ENCODE results near the gene ZNF195.
"Not testable (repeated sequence)": the region's sequence is repeated elsewhere in the genome, so short reads cannot be mapped to it uniquely, and the experiment has no call there.

ZNF195 gene

DNA sequence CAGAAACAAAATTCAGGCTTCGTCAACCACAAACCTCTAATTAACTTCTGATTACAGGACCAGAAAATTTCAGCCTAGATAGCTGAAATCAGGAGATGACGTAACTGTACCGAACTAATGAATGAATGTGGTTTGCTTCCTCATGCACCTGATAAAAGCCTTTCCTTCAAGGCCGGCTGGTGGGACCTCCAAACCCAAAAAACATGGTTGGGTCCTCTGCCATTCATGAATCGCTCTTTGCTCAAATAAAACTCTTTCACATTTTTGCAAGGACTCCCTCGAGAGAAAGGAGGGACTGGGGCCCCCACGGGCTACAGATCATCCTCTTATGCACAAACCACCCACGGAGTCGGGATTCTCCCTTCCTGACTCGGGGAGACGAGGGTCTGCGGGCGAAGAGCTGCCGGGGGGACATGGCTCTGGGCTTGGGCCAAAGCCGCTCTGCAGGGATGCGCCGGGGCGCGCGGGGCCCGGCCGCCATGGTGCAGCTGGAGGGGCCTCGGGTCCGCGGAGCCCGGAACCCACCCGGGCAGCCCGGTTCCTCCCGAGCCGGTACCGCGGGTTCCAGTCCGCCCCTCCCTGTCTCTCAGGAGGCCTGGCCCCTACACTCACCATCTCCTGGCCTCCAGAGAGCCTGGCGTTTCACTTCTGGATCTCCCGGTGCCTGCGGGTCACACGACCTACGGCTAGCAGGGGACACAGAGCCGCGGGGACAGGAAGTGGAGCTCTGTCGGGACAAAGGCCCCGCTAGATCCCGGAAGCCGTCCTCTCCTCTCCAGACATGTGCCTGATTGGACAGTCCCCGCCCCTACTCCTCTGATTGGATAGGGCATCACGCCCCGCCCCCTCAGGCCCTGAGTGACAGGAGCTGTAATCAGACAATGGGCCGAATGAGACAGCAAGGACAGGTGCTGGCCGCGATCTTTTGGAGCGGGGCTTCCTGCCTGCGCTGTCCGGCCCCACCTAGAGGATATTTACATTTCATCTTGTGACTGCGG, at the start of gene ZNF195:
Gene ZNF195 (minus strand): TSS at position 721 of the 998 bp plus-strand sequence. CDS start 106 bp downstream, at position 615.
- peak; percentile 97 for DNase-seq

DNA sequence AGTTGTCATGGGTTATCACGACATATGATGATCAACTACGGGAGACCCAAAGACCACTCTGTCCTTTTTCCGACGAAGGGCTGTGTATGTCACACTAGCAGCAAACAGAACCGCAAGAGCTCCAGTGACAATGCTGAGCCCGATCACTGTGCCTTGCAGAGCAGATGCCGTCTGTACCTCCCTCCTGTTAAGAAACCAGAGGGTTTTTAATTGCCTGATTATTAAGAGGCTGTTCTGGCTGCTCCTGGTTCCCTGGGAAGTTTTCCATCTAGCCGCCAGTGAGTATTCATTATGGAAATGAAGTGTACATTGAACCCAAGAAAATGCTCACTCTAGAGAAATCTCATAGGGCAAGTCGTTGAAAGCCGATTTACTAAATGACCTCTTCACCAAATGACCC, 49.1 kb upstream of the ZNF195 start:
- not testable (repeated sequence) for DNase-seq

DNA sequence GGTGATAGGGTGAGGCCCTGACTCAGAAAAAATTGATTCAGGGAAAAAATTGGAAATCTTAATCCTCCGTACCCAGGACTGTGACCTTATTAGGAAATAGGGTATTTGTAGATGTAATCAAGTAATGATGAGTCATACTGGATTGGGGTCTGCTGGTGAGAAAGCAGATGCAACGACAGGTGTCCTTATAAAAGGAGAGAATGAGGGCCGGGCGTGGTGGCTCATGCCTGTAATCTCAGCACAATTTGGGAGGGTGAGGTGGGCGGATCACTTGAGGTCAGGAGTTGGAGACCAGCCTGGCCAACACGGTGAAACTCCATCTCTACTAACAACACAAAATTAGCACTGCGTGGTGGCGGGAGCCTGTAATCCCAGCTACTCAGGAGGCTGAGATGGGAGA, 47.6 kb upstream of the ZNF195 start:
- DNase-seq = peak; percentile 16

DNA sequence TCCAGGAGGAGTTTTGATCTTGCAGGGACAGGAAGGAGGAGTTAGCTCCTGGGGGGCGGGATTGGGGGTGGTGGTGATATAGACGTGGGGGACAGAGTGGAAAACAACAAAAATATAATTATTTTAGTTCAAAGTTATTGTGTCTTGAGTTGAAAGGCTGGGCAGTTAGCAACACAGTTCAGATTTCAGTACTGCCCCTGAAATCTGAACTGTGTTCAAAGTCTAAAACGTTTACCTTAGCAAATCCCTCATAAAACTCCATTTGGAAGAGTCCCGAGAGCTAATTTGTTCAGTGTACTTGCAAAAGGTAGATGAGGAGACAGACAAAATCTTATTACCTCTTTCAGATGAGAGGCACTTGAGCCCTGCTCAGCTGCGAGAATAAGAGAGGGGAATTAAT, 45.0 kb upstream of the ZNF195 start:
- not testable (repeated sequence) for DNase-seq

DNA sequence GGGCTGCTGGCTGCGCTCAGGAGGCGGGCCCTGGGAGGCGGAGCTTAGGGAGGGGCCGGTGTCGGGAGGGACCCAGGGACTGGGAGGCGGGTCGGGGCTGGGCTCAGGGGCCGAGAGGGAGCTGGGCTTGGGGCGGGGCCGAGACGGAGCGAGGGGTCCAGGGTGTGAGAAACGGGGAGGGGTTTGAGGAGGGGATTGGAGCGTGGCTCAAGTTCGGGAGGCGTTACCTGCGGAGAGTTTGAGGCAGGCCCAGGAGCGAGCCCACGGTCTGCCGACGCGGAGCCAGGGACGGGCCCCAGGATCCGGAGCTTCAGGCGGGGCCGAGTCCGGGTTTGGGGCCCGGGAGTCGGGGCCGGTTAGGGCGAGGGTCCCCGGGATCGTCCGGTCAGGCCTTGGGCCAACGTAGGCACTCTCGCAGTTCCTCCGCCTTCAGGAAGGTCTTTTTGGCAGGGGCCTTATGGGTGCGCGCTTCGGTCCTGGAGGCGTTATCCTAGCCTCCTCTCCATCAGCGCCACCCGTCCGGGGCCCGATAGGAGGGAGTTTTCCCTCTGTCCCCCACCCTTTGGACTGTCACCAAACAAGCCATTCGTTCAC, 44.3 kb upstream of the ZNF195 start:
- DNase-seq = peak; percentile 17

DNA sequence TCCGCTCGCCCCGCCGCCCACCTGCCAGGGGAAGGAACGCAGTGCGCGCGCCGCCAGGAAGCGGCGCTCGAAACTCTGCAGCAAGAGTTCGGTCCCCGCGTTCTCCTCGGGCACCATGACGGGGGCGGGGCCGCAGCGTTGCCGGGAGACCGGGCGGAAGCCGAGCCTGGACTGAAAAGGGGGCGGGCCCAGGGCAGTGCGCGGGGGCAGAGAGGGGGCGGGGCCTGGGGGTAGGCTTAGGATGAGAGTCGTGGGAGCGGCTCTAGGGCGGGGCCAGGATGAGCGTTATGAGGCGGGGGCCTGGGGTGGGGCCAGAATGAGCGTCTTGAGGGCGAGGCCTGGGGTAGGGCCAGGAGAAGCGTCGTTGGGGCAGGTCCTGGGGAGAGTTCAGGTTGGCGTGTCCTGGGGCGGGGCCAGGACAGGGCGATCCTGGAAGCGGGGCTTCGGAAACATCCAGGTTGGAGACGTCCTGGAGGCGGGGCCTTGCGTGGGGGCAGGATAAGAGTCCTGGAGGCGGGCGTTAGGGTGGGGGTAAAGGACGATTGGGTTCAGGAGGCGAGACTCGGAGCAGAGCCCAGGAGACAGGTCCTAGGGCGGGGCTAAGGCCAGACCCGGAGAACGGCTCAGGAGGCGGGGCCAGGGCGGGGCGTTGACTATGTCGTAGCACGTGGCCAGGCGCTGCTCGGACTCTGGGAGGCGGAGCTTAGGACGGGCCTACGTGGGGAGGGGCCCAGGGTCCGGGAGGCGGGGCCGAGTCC, 43.6 kb upstream of the ZNF195 start:
- peak; percentile 98 for DNase-seq

DNA sequence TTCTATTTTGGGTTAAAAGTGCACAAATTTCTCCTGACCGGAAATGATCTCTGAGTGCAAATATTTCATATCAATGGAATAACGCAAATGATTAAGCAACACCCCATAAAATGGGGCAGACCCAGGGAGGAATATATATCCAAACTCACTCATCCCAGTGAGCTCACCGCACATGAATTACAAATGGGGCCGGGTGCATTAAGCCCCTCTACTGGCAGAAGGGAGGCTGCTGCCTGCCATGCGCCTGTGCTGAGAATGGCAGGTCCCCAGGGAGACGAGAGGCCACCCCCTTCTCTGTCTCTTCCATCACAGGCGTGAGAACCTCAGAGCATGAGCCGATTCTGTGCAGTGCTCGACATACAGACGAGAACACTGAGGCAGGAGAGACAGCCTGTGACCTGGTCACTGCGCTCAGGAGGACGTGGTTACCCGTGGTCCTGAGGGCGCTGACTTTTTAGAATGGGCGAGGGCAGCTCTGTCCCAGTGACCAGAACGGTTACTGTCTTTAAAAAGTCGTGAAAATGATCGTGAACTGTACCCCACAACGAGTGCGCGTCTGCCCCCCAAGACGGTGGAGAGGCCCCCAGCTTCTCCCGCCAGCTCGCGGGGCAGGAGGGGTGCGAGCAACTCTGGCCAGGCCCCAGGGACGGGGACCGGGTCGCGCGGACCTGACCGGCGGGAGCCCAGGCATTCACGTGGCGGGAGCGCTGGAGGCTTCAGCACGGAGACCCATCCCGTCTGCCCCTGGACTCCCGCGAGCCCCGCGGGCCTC, 42.8 kb upstream of the ZNF195 start:
- DNase-seq = peak; percentile 67

DNA sequence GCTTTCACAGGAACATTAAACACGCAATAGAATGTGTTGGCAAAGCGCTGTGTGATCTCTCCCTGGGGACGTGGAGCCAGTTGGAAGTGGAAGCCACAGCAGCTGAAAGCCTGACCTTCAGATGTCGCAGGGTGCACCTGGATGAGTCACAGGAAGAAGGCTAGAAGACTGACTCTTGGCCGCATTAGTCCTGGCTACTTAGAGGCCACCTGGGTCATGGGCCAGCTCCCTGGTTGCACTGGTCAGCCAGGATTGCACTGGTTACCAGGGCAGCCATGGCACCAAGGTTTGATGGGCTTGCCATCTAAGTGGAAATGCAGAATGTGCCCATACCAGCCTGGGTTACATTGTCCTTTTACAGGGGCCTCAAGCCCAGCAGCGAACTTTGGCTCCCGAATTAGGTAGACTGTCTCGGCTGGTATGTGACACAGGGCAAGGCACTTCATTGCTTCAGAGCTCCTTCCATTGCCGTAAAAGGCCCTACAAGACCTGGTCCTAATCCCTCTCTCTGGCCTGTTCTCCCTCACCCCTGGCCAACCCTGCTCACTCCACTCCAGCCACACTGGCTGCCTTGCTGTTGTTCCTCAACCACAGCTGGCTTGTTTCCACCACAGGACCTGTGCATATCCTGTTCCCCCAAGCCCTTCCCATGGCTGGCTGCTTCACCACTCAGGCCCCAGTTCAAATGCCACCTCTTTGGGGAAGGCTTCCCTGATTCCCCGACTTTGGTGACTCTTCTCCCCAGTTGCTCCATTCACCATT, 41.5 kb upstream of the ZNF195 start:
- peak; percentile 21 for DNase-seq

DNA sequence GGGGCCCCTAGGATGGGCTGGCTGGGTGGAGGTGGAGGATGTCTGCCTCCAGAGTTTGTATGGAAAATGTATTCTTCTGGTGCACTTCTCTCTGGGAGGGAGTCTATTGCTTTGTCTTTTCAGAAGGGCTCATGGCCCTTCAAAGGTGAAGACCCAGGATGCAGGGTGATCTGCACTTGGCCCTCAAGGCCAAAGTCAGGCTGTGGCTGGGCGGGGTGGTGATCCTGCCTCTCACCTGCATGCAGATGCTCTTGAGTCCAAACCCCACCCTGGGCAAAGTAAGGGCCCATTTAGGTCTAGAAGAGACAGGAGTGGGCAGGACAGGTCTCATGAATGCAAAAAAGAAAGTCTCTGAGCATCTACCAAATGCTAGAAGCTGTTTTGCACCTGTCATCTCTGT, 40.5 kb upstream of the ZNF195 start:
- not testable (repeated sequence) for DNase-seq

DNA sequence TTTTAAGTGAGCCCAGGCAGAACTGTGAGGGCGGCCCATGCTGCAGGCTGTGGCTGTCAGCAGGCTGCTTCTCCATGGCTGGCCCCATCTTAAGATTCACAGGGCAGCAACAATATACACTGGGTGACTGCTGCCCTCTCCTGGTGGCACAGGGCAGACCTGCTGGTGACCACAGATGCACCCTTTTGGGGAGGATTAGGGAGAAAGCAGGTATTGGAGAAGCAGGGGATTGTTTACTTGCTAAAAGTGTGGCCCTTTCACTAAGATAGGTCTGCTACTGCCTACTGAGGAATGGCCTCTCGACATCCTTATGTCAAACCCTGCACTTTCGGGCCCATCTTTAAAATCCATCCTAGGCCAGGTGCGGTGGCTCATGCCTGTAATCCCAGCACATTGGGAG, 38.1 kb upstream of the ZNF195 start:
- DNase-seq = peak; percentile 62

DNA sequence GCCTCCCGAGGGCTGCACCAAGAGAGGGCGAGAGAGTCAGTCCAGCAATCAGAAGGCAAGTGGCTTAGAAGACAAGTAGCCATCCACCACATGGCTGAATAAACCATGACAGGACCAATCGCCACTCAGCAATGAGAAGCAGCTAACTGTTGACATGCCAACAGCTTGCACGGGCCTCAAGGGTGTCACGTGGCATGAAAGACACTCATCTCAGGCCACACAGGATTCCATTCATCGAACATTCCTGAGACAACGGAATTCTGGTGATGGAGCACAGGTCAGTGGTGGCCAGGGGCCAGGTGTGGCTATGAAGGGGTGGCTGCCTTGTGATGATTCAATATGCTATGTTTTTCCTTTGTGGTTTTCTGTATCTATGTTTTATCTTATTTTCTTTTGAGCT, 36.4 kb upstream of the ZNF195 start:
- peak; percentile 19 for DNase-seq

DNA sequence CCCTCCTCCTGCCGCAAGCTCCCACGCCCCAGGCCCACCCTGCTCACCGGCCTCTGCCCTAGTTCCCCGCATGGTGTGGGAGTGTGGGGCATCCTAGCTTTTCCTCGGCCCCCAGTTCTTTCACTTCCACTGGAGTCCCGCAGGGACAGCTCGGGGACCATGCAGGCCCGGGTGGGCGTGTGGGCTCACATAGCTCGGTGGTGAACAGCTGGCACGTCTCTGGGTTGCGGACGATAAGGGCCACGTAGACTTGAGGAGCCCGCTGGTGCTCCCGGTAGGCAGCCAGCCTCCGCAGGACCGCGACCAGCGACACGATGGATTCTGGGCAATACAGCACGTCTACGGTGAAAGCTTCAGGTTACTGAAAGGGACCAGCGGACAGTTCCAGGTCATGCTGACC, 34.7 kb upstream of the ZNF195 start:
- not testable (repeated sequence) for DNase-seq

DNA sequence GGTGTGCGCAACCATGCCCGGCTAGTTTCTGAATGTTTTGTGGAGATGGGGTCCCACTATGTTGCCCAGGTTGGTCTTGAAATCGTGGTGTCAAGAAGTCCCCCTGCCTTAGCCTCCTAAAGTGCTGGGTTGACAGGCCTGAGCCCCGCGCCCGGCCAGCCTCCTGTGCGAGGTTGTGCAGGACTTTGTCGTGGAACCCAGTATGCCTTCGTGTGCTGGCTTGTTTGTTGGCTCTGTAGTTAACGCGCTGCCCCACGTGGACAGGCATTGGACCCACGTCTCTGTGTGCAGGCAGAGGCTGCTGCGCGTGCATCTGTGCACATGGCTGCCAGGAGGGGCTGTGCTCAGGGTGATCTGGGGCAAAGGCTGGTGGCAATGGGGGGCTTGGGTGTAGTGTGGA, 33.9 kb upstream of the ZNF195 start:
- no peak for DNase-seq

DNA sequence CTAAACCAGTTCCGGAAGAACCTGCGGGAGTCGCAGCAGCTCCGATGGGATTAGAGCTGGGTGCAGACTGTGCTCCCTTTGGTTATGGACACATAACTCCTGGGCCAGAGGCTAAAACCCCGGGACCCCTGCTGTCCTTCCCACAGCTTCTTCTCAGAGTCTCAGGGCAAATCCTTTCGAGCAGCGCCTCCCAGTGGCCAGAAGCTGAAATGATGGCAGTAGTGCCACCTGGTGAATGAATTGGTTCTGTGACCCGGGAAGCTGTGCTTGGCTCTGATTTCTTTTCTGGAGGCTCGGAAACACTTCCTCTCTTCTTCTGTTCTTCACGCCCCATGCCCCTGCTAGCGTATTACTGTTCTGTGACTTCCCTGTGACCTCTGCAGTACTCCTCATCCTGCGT, 29.8 kb upstream of the ZNF195 start:
- peak; percentile 61 for DNase-seq

DNA sequence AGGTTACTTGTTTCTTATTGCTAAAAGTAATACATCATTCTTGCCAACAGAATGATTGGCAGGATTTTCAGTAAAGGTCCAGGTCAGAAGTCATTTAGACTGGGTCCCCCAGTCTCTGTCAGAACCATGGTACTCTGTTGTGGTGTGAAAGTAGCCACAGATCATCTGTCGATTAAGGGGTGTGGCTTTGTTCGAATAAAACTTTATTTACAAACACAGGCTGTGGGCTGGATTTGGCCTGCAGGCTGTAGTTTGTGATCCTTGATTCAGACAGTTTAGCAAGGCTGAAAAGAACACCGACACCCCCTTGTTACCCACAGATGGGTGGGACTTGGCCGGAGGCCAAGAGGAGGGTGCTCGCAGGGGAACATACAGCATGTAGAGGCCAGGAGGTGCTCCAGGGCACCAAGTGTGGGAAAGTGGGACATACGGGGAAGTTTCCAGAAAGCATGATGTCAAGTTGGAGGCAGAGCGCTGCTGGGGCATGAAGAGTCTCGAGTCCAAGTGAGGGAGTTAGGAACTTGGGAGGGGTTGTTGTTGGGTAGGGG, 29.2 kb upstream of the ZNF195 start:
- DNase-seq = not testable (repeated sequence)

DNA sequence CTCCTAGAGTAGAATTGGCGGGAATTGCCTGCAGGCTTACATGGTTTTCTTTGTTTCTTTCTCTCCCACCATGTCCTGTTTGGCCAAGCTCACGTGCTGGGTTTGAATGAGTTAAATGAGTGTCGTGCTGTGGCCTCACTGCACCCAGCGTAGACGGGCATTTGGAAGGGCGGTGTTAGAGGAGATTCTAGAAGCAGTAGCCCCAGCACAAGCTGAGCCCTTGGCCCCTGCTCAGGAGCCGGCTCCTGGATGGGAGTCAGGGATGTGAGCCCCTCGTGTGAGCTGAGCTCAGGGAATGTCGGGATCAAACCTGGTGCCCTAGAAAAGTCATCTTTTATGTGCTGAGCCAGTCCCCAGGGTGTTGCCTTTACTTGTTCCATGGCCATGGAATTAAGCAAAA, 28.0 kb upstream of the ZNF195 start:
- not testable (repeated sequence) for DNase-seq

DNA sequence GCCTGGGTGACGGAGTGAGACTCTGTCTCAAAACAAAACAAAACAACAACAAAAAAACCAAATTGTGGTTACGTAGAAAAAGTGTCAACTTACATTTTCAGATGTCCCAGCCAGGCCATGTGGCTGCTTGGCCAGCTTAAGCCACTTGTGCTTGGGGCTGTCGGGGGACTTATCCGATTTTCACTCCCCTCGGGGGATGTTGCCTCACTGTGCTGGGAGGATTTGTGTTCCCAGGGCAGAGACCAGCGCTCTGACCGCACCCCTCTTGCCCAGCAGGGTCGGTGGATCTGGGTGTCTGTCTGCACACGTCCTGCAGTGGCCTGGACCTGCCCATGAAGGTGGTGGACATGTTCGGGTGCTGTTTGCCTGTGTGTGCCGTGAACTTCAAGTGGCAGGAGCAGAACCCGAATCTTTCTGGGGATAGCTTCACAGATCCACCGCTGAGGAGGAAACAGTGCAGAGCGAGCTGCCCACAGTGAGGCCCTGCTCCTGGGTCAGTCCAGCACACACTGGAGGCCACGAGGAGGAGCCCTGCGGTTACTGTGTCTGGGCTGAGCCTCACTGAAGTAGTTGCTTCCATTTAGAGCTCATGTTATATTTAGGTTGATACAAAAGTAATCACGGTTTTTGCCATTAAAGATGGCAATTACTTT, 27.4 kb upstream of the ZNF195 start:
- DNase-seq = not testable (repeated sequence)

DNA sequence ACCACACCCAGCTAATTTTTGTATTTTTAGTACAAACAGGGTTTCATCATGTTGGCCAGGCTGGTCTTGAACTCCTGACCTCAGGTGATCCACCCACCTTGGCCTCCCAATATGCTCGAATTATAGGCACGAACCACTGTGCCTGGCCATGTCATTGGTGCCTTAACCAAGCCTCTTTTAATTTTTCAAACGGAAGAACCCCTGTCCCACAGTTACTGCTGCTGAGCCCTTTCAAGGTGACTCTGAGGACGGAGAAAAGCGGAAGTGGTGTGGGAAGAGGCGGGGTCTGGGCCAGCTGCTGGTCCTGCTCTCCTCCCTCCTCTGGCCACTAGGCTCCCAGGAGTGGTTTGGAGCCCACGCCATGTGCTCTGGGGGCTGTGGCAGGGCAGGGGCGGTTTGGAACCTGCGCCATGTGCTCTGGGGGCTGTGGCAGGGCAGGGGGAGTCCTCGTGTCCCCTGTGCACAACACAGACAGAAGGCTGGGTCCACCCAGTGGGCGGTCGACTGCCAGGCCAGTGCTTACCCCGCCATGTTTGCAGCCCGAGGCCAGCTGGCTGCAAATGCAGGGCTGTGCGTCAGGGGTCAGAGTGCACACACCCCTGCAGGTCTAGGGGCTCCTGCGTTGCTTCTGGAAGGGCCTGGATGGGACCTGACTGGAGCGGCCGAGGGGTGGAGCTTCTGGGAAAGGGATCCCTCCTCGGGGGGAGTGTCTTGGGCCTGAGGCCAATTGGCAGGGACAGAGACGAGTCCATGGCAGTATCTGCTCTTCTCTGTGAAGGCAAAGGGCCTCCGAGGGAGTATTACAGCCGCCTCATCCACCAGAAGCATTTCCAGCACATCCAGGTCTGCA, 25.4 kb upstream of the ZNF195 start:
- not testable (repeated sequence) for DNase-seq

DNA sequence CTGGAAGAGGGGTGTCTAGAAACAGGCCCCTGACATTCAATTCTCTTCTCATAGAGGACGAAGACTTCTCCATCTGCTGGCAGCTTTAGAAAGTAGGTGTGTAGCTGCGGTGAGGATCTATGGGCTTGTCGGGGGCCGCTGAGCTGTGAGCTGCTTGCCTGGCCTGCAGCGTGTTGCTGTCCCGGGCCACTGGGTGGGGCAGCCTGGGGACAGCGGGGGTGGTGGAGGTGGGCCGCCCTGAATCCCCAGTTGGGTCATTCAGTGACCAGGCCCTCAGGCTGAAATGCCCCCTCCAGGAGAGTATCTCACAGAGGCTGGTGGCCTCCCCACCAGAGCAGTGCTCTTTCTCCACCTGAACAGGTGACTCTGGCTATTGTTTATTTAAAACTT, 23.9 kb upstream of the ZNF195 start:
- DNase-seq = not testable (repeated sequence)

Data from EL (cell line).